Caco-2 (cell line): ENCODE measurements around the gene KCNG1. TPM values are rescaled to one million over a fixed set of nuclear protein-coding genes. Genes with fewer than 3 reads are reported as not detected.

Experiments used
- BruUV-seq: library from RNA; stranded (reverse); fragments of 400-500 nt; replicated peaks from 2 replicates; lab custom pipeline; 2021; lab: Mats Ljungman, UMichigan
- CTCF ChIA-PET: fragments of 300-600 bp; sonication (Branson Sonifier 250); formaldehyde crosslinking; loops from one replicate; lab custom pipeline; 2022; ENCODE audit warnings: antibody characterized with exemption; lab: Charles Lee
- POLR2A ChIA-PET: fragments of 300-600 bp; sonication (Branson Sonifier 250); formaldehyde crosslinking; loops from one replicate; lab custom pipeline; 2022; ENCODE audit warnings: antibody characterized with exemption; lab: Charles Lee
- DNase-seq, 2 experiments: peaks; one replicate each; pipeline versions ENCODE4 v3.0.0 to v3.0.0-alpha.2; 2020 to 2022
- H3K27me3 ChIP-seq: replicated peaks from 2 replicates; pipeline ENCODE4 v1.6.0; 2011; ENCODE audit warnings: low read length; ENCODE audit not compliant: control insufficient read depth, insufficient read depth
- H3K36me3 ChIP-seq: 2 replicates; pipeline ENCODE4 v1.5.1; 2011; ENCODE audit warnings: low read length; ENCODE audit not compliant: control insufficient read depth, insufficient read depth
- H3K4me1 ChIP-seq: fragments of 250-450 bp; sonication (Bioruptor Pico); 2 replicates; pipeline ENCODE4 v1.5.1; 2020; ENCODE audit warnings: mild to moderate bottlenecking
- H3K4me3 ChIP-seq: 2 replicates; pipeline ENCODE4 v1.5.1; 2011; ENCODE audit warnings: low read depth, mild to moderate bottlenecking, control low read depth, low read length
- H3K9me3 ChIP-seq: fragments of 250-450 bp; sonication (Bioruptor Pico); 2 replicates; pipeline ENCODE4 v1.5.1; 2020; ENCODE audit warnings: mild to moderate bottlenecking, moderate library complexity
- H3K27ac Mint-ChIP-seq: one replicate; pipeline ENCODE4 v1.8.0; 2022; ENCODE audit warnings: mixed read lengths; ENCODE audit not compliant: unreplicated experiment
- H3K27me3 Mint-ChIP-seq: one replicate; pipeline ENCODE4 v1.8.0; 2022; ENCODE audit warnings: mixed read lengths; ENCODE audit not compliant: insufficient read depth, unreplicated experiment
- H3K36me3 Mint-ChIP-seq: one replicate; pipeline ENCODE4 v1.8.0; 2022; ENCODE audit warnings: mild to moderate bottlenecking, mixed read lengths; ENCODE audit not compliant: insufficient read depth, unreplicated experiment
- H3K4me1 Mint-ChIP-seq: one replicate; pipeline ENCODE4 v1.8.0; 2022; ENCODE audit warnings: low read depth, mixed read lengths; ENCODE audit not compliant: unreplicated experiment
- H3K4me3 Mint-ChIP-seq: one replicate; pipeline ENCODE4 v1.8.0; 2022; ENCODE audit warnings: mild to moderate bottlenecking, moderate library complexity, mixed read lengths; ENCODE audit not compliant: unreplicated experiment
- H3K9me3 Mint-ChIP-seq: one replicate; pipeline ENCODE4 v1.8.0; 2022; ENCODE audit warnings: mixed read lengths; ENCODE audit not compliant: unreplicated experiment
- CTCF ChIP-seq, 2 experiments: fragments of 200-600 bp in 1 of 2; IDR thresholded peaks; 1 replicate in 1 of 2; 2 replicates in 1 of 2; pipeline versions ENCODE4 v1.5.1 to v1.8.0; 2011 to 2022; ENCODE audit warnings: antibody characterized with exemption in 1 of 2, control low read depth in 1 of 2, inconsistent platforms in 1 of 2, low read depth in 1 of 2, low read length in 1 of 2, mild to moderate bottlenecking in 1 of 2, moderate library complexity in 1 of 2; ENCODE audit not compliant: insufficient read depth in 1 of 2, severe bottlenecking in 1 of 2, unreplicated experiment in 1 of 2
- intact Hi-C: fragments of 100-400 bp; cut with micrococcal nuclease; formaldehyde crosslinking; loops from one replicate; pipeline ENCODE4 v1.10.0; 2022; ENCODE audit not compliant: unreplicated experiment
- total RNA-seq: library from RNA; stranded (reverse); gene quantifications from 2 replicates; pipeline ENCODE4 v1.2.3, GENCODE V29; 2022

Gene KCNG1
- total RNA-seq, 1 experiment from 2014 or later = 1.5 TPM

GRCh38 chr20:51020657-51021056 lies 2.2 kb downstream of the KCNG1 start:
- no peaks in the 10 kb centered on the region for H3K9me3 Mint-ChIP-seq
- Histone ChIP-seq H3K9me3 (no peaks in the 10 kb centered on the region), H3K36me3 (no peaks in the 10 kb centered on the region), H3K27me3 (peaks cover 14% of the 10 kb centered on the region), H3K4me1 (peaks cover 13% of the 10 kb centered on the region; the same call in 1 of the 2 replicates), H3K4me3 (no peak overlapping the region)
- H3K27ac Mint-ChIP-seq = no peak overlapping the region
- H3K4me1 Mint-ChIP-seq = peaks cover 7% of the 10 kb centered on the region
- H3K4me3 Mint-ChIP-seq = no peak overlapping the region
- no peak for DNase-seq
- CTCF ChIA-PET = interaction anchor here (1.5 to 1.9 kb wide), 2 partner anchors 33 to 306 kb away, joined by 4 to 7 read pairs; no protein-coding TSS in a partner anchor
- intact Hi-C loops = no loop called here
- TF ChIP-seq CTCF (IDR thresholded peaks at IDR 0.05; ENCODE audit: insufficient read depth in 1 of 2, low read depth in 1 of 2, low read length in 1 of 2, severe bottlenecking in 1 of 2, unreplicated experiment in 1 of 2) = no peak
- no peaks in the 10 kb centered on the region for H3K36me3 Mint-ChIP-seq
- peaks cover 29% of the 10 kb centered on the region for H3K27me3 Mint-ChIP-seq
- POLR2A ChIA-PET = no interaction called here
- no TSS peak for BruUV-seq

GRCh38 chr20:51019656-51020592 lies 3.0 kb downstream of the KCNG1 start:
- H3K9me3 Mint-ChIP-seq = no peaks in the 10 kb centered on the region
- Histone ChIP-seq H3K9me3 (no peaks in the 10 kb centered on the region), H3K36me3 (no peaks in the 10 kb centered on the region), H3K27me3 (peaks cover 14% of the 10 kb centered on the region), H3K4me1 (peaks cover 13% of the 10 kb centered on the region; the same call in 1 of the 2 replicates), H3K4me3 (no peak overlapping the region)
- no peak for TF ChIP-seq CTCF (IDR thresholded peaks at IDR 0.05; ENCODE audit: insufficient read depth in 1 of 2, low read depth in 1 of 2, low read length in 1 of 2, severe bottlenecking in 1 of 2, unreplicated experiment in 1 of 2)
- H3K36me3 Mint-ChIP-seq = no peaks in the 10 kb centered on the region
- H3K27ac Mint-ChIP-seq = no peak overlapping the region
- intact Hi-C loops = no loop called here
- ChIA-PET CTCF (interaction anchor here (0.6 to 1.9 kb wide), 3 partner anchors 33 to 306 kb away, joined by 4 to 7 read pairs (median 5); no protein-coding TSS in a partner anchor), POLR2A (interaction anchor here (0.7 kb wide), 1 partner anchor 9 kb away, joined by 4 read pairs; no protein-coding TSS in a partner anchor)
- H3K4me3 Mint-ChIP-seq = no peak overlapping the region
- peaks cover 29% of the 10 kb centered on the region for H3K27me3 Mint-ChIP-seq
- H3K4me1 Mint-ChIP-seq = peaks cover 7% of the 10 kb centered on the region
- no TSS peak for BruUV-seq
- DNase-seq = no peak

GRCh38 chr20:51017251-51017650 lies 5.7 kb downstream of the KCNG1 start:
- H3K9me3 Mint-ChIP-seq = no peaks in the 10 kb centered on the region

More at GRCh38 chr20:51017251-51017650, 5.7 kb downstream of the KCNG1 start:
- no peak for TF ChIP-seq CTCF (IDR thresholded peaks at IDR 0.05; ENCODE audit: insufficient read depth in 1 of 2, low read depth in 1 of 2, low read length in 1 of 2, severe bottlenecking in 1 of 2, unreplicated experiment in 1 of 2)
- Mint-ChIP-seq H3K4me3 (no peak overlapping the region), H3K4me1 (peaks cover 6% of the 10 kb centered on the region), H3K27me3 (peaks cover 14% of the 10 kb centered on the region), H3K36me3 (no peaks in the 10 kb centered on the region), H3K27ac (no peak overlapping the region)
- H3K36me3 ChIP-seq = no peaks in the 10 kb centered on the region
- intact Hi-C loops = no loop called here
- BruUV-seq = no TSS peak
- DNase-seq = no peak
- peaks cover 2% of the 10 kb centered on the region; the same call in 1 of the 2 replicates for H3K4me1 ChIP-seq
- ChIA-PET POLR2A (no interaction called here), CTCF (no interaction called here)
- H3K4me3 ChIP-seq = no peak overlapping the region
- H3K9me3 ChIP-seq = no peaks in the 10 kb centered on the region
- H3K27me3 ChIP-seq = peaks cover 5% of the 10 kb centered on the region
